HCT116 (cell line): ENCODE measurements around the gene FSD1. TPM values are rescaled to one million over a fixed set of nuclear protein-coding genes. Genes with fewer than 3 reads are reported as not detected.

Source experiments
- ATAC-seq: fragments of 200-7000 bp; cut with Tn5 transposase; 2 replicates; pipeline ENCODE4 v1.9.1; 2020; ENCODE audit warnings: mild to moderate bottlenecking, moderate library complexity
- BruUV-seq: library from RNA; stranded (reverse); fragments of 400-500 nt; replicated peaks from 2 replicates; lab custom pipeline; 2021; lab: Mats Ljungman, UMichigan
- CTCF ChIA-PET: fragments of 300-600 bp; sonication (Branson Sonifier 250); formaldehyde crosslinking; loops from one replicate; lab custom pipeline; 2021; ENCODE audit warnings: antibody characterized with exemption; lab: Charles Lee
- POLR2A ChIA-PET: fragments of 300-600, 350-600 bp; sonication (Branson Sonifier 250); formaldehyde crosslinking; loops from one replicate; lab custom pipeline; 2021; ENCODE audit warnings: antibody characterized with exemption; lab: Charles Lee
- RAD21 ChIA-PET, 2 experiments: fragments of 300-600 bp; sonication (Branson Sonifier 250); formaldehyde crosslinking; loops; one replicate each; lab custom pipeline; 2023; ENCODE audit warnings: low total read pairs in 2 of 2; ENCODE audit not compliant: uncharacterized antibody in 2 of 2, unreplicated experiment in 2 of 2, low non-redundant PET in 1 of 2; lab: Charles Lee
- DNase-seq: peaks from one replicate; pipeline ENCODE4 v3.0.0-alpha.2; 2010; ENCODE audit warnings: low read depth, low spot score
- H2AFZ ChIP-seq: fragments of 200-600 bp; shearing (Covaris generic), sonication (generic); 2 replicates; pipeline ENCODE4 v1.6.1; 2017; ENCODE audit warnings: low read depth, mixed run types, mixed read lengths, antibody characterized with exemption, low read length; ENCODE audit not compliant: poor library complexity, severe bottlenecking
- H3K27ac ChIP-seq: 2 replicates; pipeline ENCODE4 v1.5.1; 2012; ENCODE audit warnings: low read depth, low read length
- H3K27me3 ChIP-seq: fragments of 200-600 bp; sonication (generic); 2 replicates; pipeline ENCODE4 v1.6.1; 2016; ENCODE audit warnings: mixed run types, low read length, mixed read lengths; ENCODE audit not compliant: insufficient read depth
- H3K36me3 ChIP-seq, 2 experiments: fragments of 200-500 bp in 1 of 2; fragments of 200-600 bp in 1 of 2; sonication (Bioruptor generic) in 1 of 2; sonication (generic) in 1 of 2; 2 replicates each; pipeline versions ENCODE4 v1.5.1 to v1.6.1; 2014 to 2016; ENCODE audit warnings: low read length in 2 of 2, inconsistent platforms in 1 of 2, mixed read lengths in 1 of 2, mixed run types in 1 of 2; ENCODE audit not compliant: insufficient read depth in 2 of 2, control insufficient read depth in 1 of 2
- H3K4me1 ChIP-seq, 2 experiments: fragments of 200-600 bp in 1 of 2; sonication (generic) in 1 of 2; 2 replicates each; pipeline versions ENCODE4 v1.5.1 to v1.6.1; 2012 to 2017; ENCODE audit warnings: low read length in 2 of 2, inconsistent platforms in 1 of 2, mild to moderate bottlenecking in 1 of 2, mixed read lengths in 1 of 2, mixed run types in 1 of 2, moderate library complexity in 1 of 2; ENCODE audit not compliant: insufficient read depth in 2 of 2, control insufficient read depth in 1 of 2
- H3K4me2 ChIP-seq: fragments of 200-600 bp; sonication (generic); 2 replicates; pipeline ENCODE4 v1.6.1; 2017; ENCODE audit warnings: mixed run types, low read length, mixed read lengths
- H3K4me3 ChIP-seq, 2 experiments: fragments of 200-600 bp in 1 of 2; sonication (generic) in 1 of 2; replicated peaks in 1 of 2; 2 replicates each; pipeline ENCODE4 v1.5.1; 2011 to 2016; ENCODE audit warnings: low read length in 2 of 2, control low read depth in 1 of 2, low read depth in 1 of 2, mild to moderate bottlenecking in 1 of 2, mixed read lengths in 1 of 2, mixed run types in 1 of 2
- H3K79me2 ChIP-seq: fragments of 200-600 bp; sonication (generic); 2 replicates; pipeline ENCODE4 v1.6.1; 2017; ENCODE audit warnings: mild to moderate bottlenecking, mixed run types, low read length, moderate library complexity, mixed read lengths; ENCODE audit not compliant: insufficient read depth
- H3K9ac ChIP-seq: fragments of 200-600 bp; sonication (generic); 2 replicates; pipeline ENCODE4 v1.6.1; 2016; ENCODE audit warnings: low read length, mixed read lengths
- H3K9me2 ChIP-seq: fragments of 200-600 bp; sonication (generic), shearing (Covaris generic); 2 replicates; pipeline ENCODE4 v1.6.1; 2017; ENCODE audit warnings: mixed run types, mild to moderate bottlenecking, moderate library complexity; ENCODE audit not compliant: insufficient read depth
- H3K9me3 ChIP-seq, 2 experiments: fragments of 200-500 bp in 1 of 2; fragments of 200-600 bp in 1 of 2; sonication (Bioruptor generic) in 1 of 2; sonication (generic) in 1 of 2; 2 replicates each; pipeline ENCODE4 v1.6.1; 2014 to 2017; ENCODE audit warnings: low read length in 2 of 2, mixed read lengths in 2 of 2, inconsistent platforms in 1 of 2, low read depth in 1 of 2, mild to moderate bottlenecking in 1 of 2, mixed run types in 1 of 2, moderate library complexity in 1 of 2; ENCODE audit not compliant: control insufficient read depth in 1 of 2, insufficient read depth in 1 of 2
- H4K20me1 ChIP-seq: fragments of 200-600 bp; sonication (generic), shearing (Covaris generic); 2 replicates; pipeline ENCODE4 v1.6.1; 2017; ENCODE audit warnings: mixed run types, mild to moderate bottlenecking, moderate library complexity; ENCODE audit not compliant: insufficient read depth
- ATF3 ChIP-seq: IDR thresholded peaks from 2 replicates; pipeline ENCODE4 v1.6.1; 2012
- CEBPB ChIP-seq: IDR thresholded peaks from 2 replicates; pipeline ENCODE4 v1.6.1; 2012; ENCODE audit warnings: low read depth
- EGR1 ChIP-seq: IDR thresholded peaks from 2 replicates; pipeline ENCODE4 v1.6.1; 2012; ENCODE audit warnings: low read depth
- ELF1 ChIP-seq: IDR thresholded peaks from 2 replicates; pipeline ENCODE4 v1.6.1; 2012; ENCODE audit warnings: low read depth, borderline replicate concordance
- EZH2phosphoT487 ChIP-seq: fragments of 200-600 bp; IDR thresholded peaks from 2 replicates; pipeline ENCODE4 v1.6.1; 2018; ENCODE audit warnings: antibody characterized with exemption, borderline replicate concordance
- FOSL1 ChIP-seq: IDR thresholded peaks from 2 replicates; pipeline ENCODE4 v1.6.1; 2012; ENCODE audit warnings: low read depth
- JUND ChIP-seq: IDR thresholded peaks from 2 replicates; pipeline ENCODE4 v1.6.1; 2012
- MAX ChIP-seq: IDR thresholded peaks from 2 replicates; pipeline ENCODE4 v1.6.1; 2012
- POLR2AphosphoS5 ChIP-seq: IDR thresholded peaks from 2 replicates; pipeline ENCODE4 v1.6.1; 2011; ENCODE audit warnings: mild to moderate bottlenecking, low read depth, low read length, moderate library complexity
- RAD21 ChIP-seq: IDR thresholded peaks from 2 replicates; pipeline ENCODE4 v1.6.1; 2012; ENCODE audit warnings: low read depth, mild to moderate bottlenecking
- SIN3A ChIP-seq: IDR thresholded peaks from 2 replicates; pipeline ENCODE4 v1.6.1; 2012; ENCODE audit warnings: low read depth
- SP1 ChIP-seq: IDR thresholded peaks from 2 replicates; pipeline ENCODE4 v1.6.1; 2012; ENCODE audit warnings: low read depth
- SRF ChIP-seq: IDR thresholded peaks from 2 replicates; pipeline ENCODE4 v1.6.1; 2012; ENCODE audit warnings: low read depth
- YY1 ChIP-seq: IDR thresholded peaks from 2 replicates; pipeline ENCODE4 v1.6.1; 2011; ENCODE audit warnings: low read length, low read depth, moderate library complexity, mild to moderate bottlenecking; ENCODE audit not compliant: insufficient replicate concordance; ENCODE audit errors: extremely low read depth
- ZBTB33 ChIP-seq: IDR thresholded peaks from 2 replicates; pipeline ENCODE4 v1.6.1; 2011; ENCODE audit warnings: mild to moderate bottlenecking, low read length, moderate library complexity; ENCODE audit not compliant: insufficient replicate concordance; ENCODE audit errors: extremely low read depth
- ZFX ChIP-seq: fragments of 450-650 bp; IDR thresholded peaks from 2 replicates; pipeline ENCODE4 v1.6.1; 2017
- ZNF274 ChIP-seq: fragments of 200-500 bp; sonication (Bioruptor generic); IDR thresholded peaks from 2 replicates; pipeline ENCODE4 v1.6.1; 2014; ENCODE audit warnings: mild to moderate bottlenecking, low read depth, low read length, inconsistent platforms
- intact Hi-C: fragments of 100-400 bp; cut with micrococcal nuclease; formaldehyde crosslinking; loops from 2 replicates; pipeline ENCODE4 v1.10.0; 2022
- total RNA-seq: library from RNA; stranded (reverse); gene quantifications from one replicate; pipeline ENCODE4 v1.2.1, GENCODE V29; 2021; ENCODE audit not compliant: unreplicated experiment
- TF ChIP-seq, protein P1 (sequence below), 3 experiments: fragments of 200-600 bp in 1 of 3; sonication (generic) in 1 of 3; IDR thresholded peaks in 2 of 3; conservative IDR thresholded peaks in 1 of 3; 2 replicates each; pipeline ENCODE4 v1.5.1; 2012 to 2017; ENCODE audit warnings: low read depth in 2 of 3, low read length in 2 of 3, antibody characterized with exemption in 1 of 3, borderline replicate concordance in 1 of 3, control low read depth in 1 of 3, mild to moderate bottlenecking in 1 of 3, mixed read lengths in 1 of 3, mixed run types in 1 of 3, moderate library complexity in 1 of 3; ENCODE audit not compliant: insufficient read depth in 1 of 3

Gene FSD1
- total RNA-seq, 1 experiment from 2014 or later, result 20.1 TPM

DNA sequence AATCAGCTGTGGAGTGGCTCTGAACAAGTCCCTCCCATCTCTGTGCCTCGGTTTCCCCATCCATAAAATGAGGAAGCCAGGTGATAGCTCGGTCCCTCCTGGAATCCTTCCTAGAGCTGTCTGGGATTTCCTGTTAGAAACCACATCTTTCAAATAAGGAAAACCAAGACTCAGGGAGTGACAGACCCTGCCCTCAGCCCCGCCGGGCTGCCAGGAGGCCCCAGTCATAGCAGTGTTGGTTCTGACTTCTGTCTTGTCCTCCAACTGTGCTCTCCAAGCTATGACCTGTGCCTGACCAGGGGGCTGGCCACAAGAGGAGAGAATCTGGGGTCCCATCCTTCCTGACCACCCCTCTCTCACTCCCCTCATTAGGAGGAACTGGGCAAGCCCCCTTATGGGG is 26.4 kb upstream of the FSD1 start (continued):
- TF ChIP-seq ZNF274, result no peak
- no peak for TF ChIP-seq SRF
- TF ChIP-seq ZBTB33, result no peak
- no peak for TF ChIP-seq POLR2AphosphoS5
- TF ChIP-seq SIN3A, result no peak
- TF ChIP-seq EGR1, result no peak

DNA sequence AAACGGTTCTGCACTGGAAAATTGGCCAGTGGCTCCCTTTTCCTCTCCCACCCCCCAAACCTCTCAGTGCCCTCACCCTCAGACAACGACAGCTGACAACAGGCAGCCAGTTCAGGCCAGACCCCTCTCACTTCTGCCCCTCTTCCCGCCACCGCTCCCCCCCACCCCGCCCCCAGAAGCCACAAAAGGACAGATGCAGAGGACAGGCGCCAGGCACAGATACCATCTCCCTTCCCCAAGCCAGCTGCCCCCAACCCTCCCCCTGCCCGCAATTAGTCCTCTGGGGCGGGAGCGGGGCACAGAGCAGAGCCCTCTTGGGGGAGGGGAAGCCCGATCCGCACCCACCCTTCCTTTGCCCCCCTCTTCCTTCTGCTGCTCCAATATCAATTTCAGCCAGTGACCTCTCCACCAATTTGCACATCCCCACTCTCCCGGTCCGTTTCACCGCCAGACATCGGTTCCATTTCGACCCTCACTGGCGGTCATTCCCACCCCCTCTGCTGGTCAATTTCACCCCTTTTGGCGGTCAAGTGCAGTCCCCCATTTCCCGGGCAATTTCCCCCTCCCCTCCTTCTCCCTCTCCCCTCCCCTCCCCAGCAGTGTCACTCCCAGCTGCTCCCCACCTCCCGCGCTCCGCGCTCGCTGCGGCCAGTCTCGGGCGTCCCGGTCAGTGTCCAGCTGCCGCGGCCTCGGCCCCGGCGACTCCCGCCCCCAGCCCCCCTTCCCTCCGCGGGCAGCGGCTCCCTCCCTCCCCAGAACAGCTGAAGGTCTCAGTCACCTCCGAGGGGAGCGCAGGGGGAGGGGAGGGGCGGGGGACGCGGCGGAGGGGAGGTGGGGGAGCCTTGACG is 25.8 kb upstream of the FSD1 start, which contains the start of gene SHD:
Gene SHD, plus strand, starts transcription at position 848 of the 848 bp plus-strand sequence. CDS start 798 bp downstream, outside the sequence.
- no peaks in the 10 kb centered on the region for H3K36me3 ChIP-seq
- DNase-seq (no peak), ATAC-seq (no peak)
- no TSS peak for BruUV-seq
- H3K9ac ChIP-seq, result no peak within 1 kb of the TSS
- H3K4me1 ChIP-seq, result peaks cover 0 to 10% of the 10 kb centered on the region in 2 experiments; a peak in 2 of 4 replicates
- no peaks in the 10 kb centered on the region for H3K9me2 ChIP-seq
- H3K4me2 ChIP-seq, result no peak within 1 kb of the TSS
- H4K20me1 ChIP-seq, result no peaks in the 10 kb centered on the region
- ChIA-PET POLR2A (no interaction called here), RAD21 (no interaction called here), CTCF (interaction anchor here (1.5 kb wide), 1 partner anchor 11 kb away, joined by 10 read pairs; no protein-coding TSS in a partner anchor)
- H3K27ac ChIP-seq, result no peak within 1 kb of the TSS
- H3K9me3 ChIP-seq, result no peaks in the 10 kb centered on the region
- intact Hi-C loops, result no loop called here
- no peak within 1 kb of the TSS for H3K4me3 ChIP-seq
- no peaks in the 10 kb centered on the region for H3K79me2 ChIP-seq
- no peak within 1 kb of the TSS for H2AFZ ChIP-seq
- no peaks in the 10 kb centered on the region for H3K27me3 ChIP-seq
- TF ChIP-seq SRF (no peak), ZNF274 (no peak), MAX (no peak), ELF1 (no peak), ZBTB33 (no peak), EZH2phosphoT487 (no peak), ZFX (no peak), EGR1 (no peak), CEBPB (no peak), RAD21 (no peak), ATF3 (no peak), POLR2AphosphoS5 (no peak), JUND (no peak), YY1 (no peak), SP1 (no peak), SIN3A (no peak), FOSL1 (no peak)
- TF ChIP-seq, protein P1, sequence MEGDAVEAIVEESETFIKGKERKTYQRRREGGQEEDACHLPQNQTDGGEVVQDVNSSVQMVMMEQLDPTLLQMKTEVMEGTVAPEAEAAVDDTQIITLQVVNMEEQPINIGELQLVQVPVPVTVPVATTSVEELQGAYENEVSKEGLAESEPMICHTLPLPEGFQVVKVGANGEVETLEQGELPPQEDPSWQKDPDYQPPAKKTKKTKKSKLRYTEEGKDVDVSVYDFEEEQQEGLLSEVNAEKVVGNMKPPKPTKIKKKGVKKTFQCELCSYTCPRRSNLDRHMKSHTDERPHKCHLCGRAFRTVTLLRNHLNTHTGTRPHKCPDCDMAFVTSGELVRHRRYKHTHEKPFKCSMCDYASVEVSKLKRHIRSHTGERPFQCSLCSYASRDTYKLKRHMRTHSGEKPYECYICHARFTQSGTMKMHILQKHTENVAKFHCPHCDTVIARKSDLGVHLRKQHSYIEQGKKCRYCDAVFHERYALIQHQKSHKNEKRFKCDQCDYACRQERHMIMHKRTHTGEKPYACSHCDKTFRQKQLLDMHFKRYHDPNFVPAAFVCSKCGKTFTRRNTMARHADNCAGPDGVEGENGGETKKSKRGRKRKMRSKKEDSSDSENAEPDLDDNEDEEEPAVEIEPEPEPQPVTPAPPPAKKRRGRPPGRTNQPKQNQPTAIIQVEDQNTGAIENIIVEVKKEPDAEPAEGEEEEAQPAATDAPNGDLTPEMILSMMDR (IDR thresholded peaks at IDR 0.05 in 2 of 3, conservative IDR thresholded peaks at IDR 0.05 in 1 of 3; ENCODE audit: borderline replicate concordance in 1 of 3, insufficient read depth in 1 of 3, low read depth in 2 of 3, low read length in 2 of 3), result no peak
